ENCODE measurements around the gene GPR161.

The GPR161 gene

GRCh38 chr1:168135116-168135920 lies 1.4 kb downstream of the GPR161 start:
- 34 to 36% methylated on average over 12 of the region's 12 CpGs for WGBS, 2 experiments
- Histone ChIP-seq H3K36me3 (ENCODE audit: control insufficient read depth, insufficient read depth, low read length) (no peaks in the 10 kb centered on the region), H3K4me1 (ENCODE audit: control insufficient read depth, insufficient read depth, low read length) (peaks cover 21% of the 10 kb centered on the region), H3K27ac (ENCODE audit: insufficient read depth, low read depth, low read length, poor library complexity, severe bottlenecking) (no peak overlapping the region), H3K4me3 (ENCODE audit: insufficient read depth, low read depth, low read length) (peak overlapping the region; percentile 91), H3K9me3 (ENCODE audit: control insufficient read depth, low read length) (no peaks in the 10 kb centered on the region), H3K27me3 (ENCODE audit: control insufficient read depth, insufficient read depth, low read length, poor library complexity, severe bottlenecking) (no peaks in the 10 kb centered on the region)

- Histone ChIP-seq H3K4me1 (ENCODE audit: control insufficient read depth, insufficient read depth, low read length) (peaks cover 21% of the 10 kb centered on the region), H3K9me3 (ENCODE audit: control insufficient read depth, low read length) (no peaks in the 10 kb centered on the region), H3K27me3 (ENCODE audit: control insufficient read depth, insufficient read depth, low read length, poor library complexity, severe bottlenecking) (no peaks in the 10 kb centered on the region), H3K36me3 (ENCODE audit: control insufficient read depth, insufficient read depth, low read length) (no peaks in the 10 kb centered on the region), H3K4me3 (ENCODE audit: insufficient read depth, low read depth, low read length) (no peak overlapping the region), H3K27ac (ENCODE audit: insufficient read depth, low read depth, low read length, poor library complexity, severe bottlenecking) (no peak overlapping the region)
- WGBS, 2 experiments = 87 to 91% methylated on average over 7 of the region's 7 CpGs
Measured at GRCh38 chr1:168134642-168135041, 2.1 kb downstream of the GPR161 start.

- H3K27me3 ChIP-seq (ENCODE audit: control insufficient read depth, insufficient read depth, low read length, poor library complexity, severe bottlenecking) = no peaks in the 10 kb centered on the region
- no peaks in the 10 kb centered on the region for H3K9me3 ChIP-seq (ENCODE audit: control insufficient read depth, low read length)
- H3K4me3 ChIP-seq (ENCODE audit: insufficient read depth, low read depth, low read length) = no peak overlapping the region
- H3K36me3 ChIP-seq (ENCODE audit: control insufficient read depth, insufficient read depth, low read length) = no peaks in the 10 kb centered on the region
- H3K27ac ChIP-seq (ENCODE audit: insufficient read depth, low read depth, low read length, poor library complexity, severe bottlenecking) = no peak overlapping the region
- peaks cover 21% of the 10 kb centered on the region for H3K4me1 ChIP-seq (ENCODE audit: control insufficient read depth, insufficient read depth, low read length)
- 78 to 87% methylated on average over 1 of the region's 1 CpG for WGBS, 2 experiments
Measured at GRCh38 chr1:168134132-168134531, 2.6 kb downstream of the GPR161 start.

GRCh38 chr1:168129933-168130332 lies 6.8 kb downstream of the GPR161 start:
- Histone ChIP-seq H3K27ac (ENCODE audit: insufficient read depth, low read depth, low read length, poor library complexity, severe bottlenecking) (no peak overlapping the region), H3K4me3 (ENCODE audit: insufficient read depth, low read depth, low read length) (no peak overlapping the region), H3K9me3 (ENCODE audit: control insufficient read depth, low read length) (no peaks in the 10 kb centered on the region), H3K27me3 (ENCODE audit: control insufficient read depth, insufficient read depth, low read length, poor library complexity, severe bottlenecking) (no peaks in the 10 kb centered on the region), H3K36me3 (ENCODE audit: control insufficient read depth, insufficient read depth, low read length) (peaks cover 3% of the 10 kb centered on the region), H3K4me1 (ENCODE audit: control insufficient read depth, insufficient read depth, low read length) (peaks cover 8% of the 10 kb centered on the region)
- WGBS, 2 experiments = 88 to 93% methylated on average over 6 of the region's 6 CpGs

- Histone ChIP-seq H3K9me3 (ENCODE audit: control insufficient read depth, low read length) (no peaks in the 10 kb centered on the region), H3K27me3 (ENCODE audit: control insufficient read depth, insufficient read depth, low read length, poor library complexity, severe bottlenecking) (no peaks in the 10 kb centered on the region), H3K36me3 (ENCODE audit: control insufficient read depth, insufficient read depth, low read length) (peaks cover 10% of the 10 kb centered on the region), H3K4me1 (ENCODE audit: control insufficient read depth, insufficient read depth, low read length) (no peaks in the 10 kb centered on the region), H3K27ac (ENCODE audit: insufficient read depth, low read depth, low read length, poor library complexity, severe bottlenecking) (no peak overlapping the region), H3K4me3 (ENCODE audit: insufficient read depth, low read depth, low read length) (no peak overlapping the region)
- WGBS, 2 experiments = 95 to 96% methylated on average over 2 of the region's 2 CpGs
Measured at GRCh38 chr1:168127503-168127902, 9.2 kb downstream of the GPR161 start.

GRCh38 chr1:168125051-168125450 lies 11.7 kb downstream of the GPR161 start:
- WGBS, 2 experiments = 83 to 85% methylated on average over 1 of the region's 1 CpG
- no peak overlapping the region for H3K27ac ChIP-seq (ENCODE audit: insufficient read depth, low read depth, low read length, poor library complexity, severe bottlenecking)
- no peaks in the 10 kb centered on the region for H3K9me3 ChIP-seq (ENCODE audit: control insufficient read depth, low read length)
- H3K4me1 ChIP-seq (ENCODE audit: control insufficient read depth, insufficient read depth, low read length) = no peaks in the 10 kb centered on the region
- H3K36me3 ChIP-seq (ENCODE audit: control insufficient read depth, insufficient read depth, low read length) = peaks cover 15% of the 10 kb centered on the region
- no peaks in the 10 kb centered on the region for H3K27me3 ChIP-seq (ENCODE audit: control insufficient read depth, insufficient read depth, low read length, poor library complexity, severe bottlenecking)
- no peak overlapping the region for H3K4me3 ChIP-seq (ENCODE audit: insufficient read depth, low read depth, low read length)

- WGBS, 2 experiments = 78 to 82% methylated on average over 7 of the region's 7 CpGs
- Histone ChIP-seq H3K4me3 (ENCODE audit: insufficient read depth, low read depth, low read length) (no peak overlapping the region), H3K27ac (ENCODE audit: insufficient read depth, low read depth, low read length, poor library complexity, severe bottlenecking) (no peak overlapping the region), H3K27me3 (ENCODE audit: control insufficient read depth, insufficient read depth, low read length, poor library complexity, severe bottlenecking) (no peaks in the 10 kb centered on the region), H3K4me1 (ENCODE audit: control insufficient read depth, insufficient read depth, low read length) (no peaks in the 10 kb centered on the region), H3K9me3 (ENCODE audit: control insufficient read depth, low read length) (no peaks in the 10 kb centered on the region), H3K36me3 (ENCODE audit: control insufficient read depth, insufficient read depth, low read length) (peaks cover 13% of the 10 kb centered on the region)
Measured at GRCh38 chr1:168121401-168122011, 15.2 kb downstream of the GPR161 start.

- Histone ChIP-seq H3K36me3 (ENCODE audit: control insufficient read depth, insufficient read depth, low read length) (peaks cover 13% of the 10 kb centered on the region), H3K27me3 (ENCODE audit: control insufficient read depth, insufficient read depth, low read length, poor library complexity, severe bottlenecking) (no peaks in the 10 kb centered on the region), H3K4me3 (ENCODE audit: insufficient read depth, low read depth, low read length) (no peak overlapping the region), H3K27ac (ENCODE audit: insufficient read depth, low read depth, low read length, poor library complexity, severe bottlenecking) (no peak overlapping the region), H3K4me1 (ENCODE audit: control insufficient read depth, insufficient read depth, low read length) (no peaks in the 10 kb centered on the region), H3K9me3 (ENCODE audit: control insufficient read depth, low read length) (no peaks in the 10 kb centered on the region)
- WGBS, 2 experiments = 92 to 95% methylated on average over 4 of the region's 4 CpGs
Measured at GRCh38 chr1:168119750-168120149, 17.0 kb downstream of the GPR161 start.

- 88% methylated on average over 5 of the region's 6 CpGs for WGBS, 2 experiments
- H3K27ac ChIP-seq (ENCODE audit: insufficient read depth, low read depth, low read length, poor library complexity, severe bottlenecking) = no peak overlapping the region
Measured at GRCh38 chr1:168116327-168116799, 20.4 kb downstream of the GPR161 start.

GRCh38 chr1:168114845-168115244 lies 21.9 kb downstream of the GPR161 start:
- Histone ChIP-seq H3K27ac (ENCODE audit: insufficient read depth, low read depth, low read length, poor library complexity, severe bottlenecking) (no peak overlapping the region), H3K27me3 (ENCODE audit: control insufficient read depth, insufficient read depth, low read length, poor library complexity, severe bottlenecking) (no peaks in the 10 kb centered on the region), H3K9me3 (ENCODE audit: control insufficient read depth, low read length) (no peaks in the 10 kb centered on the region), H3K36me3 (ENCODE audit: control insufficient read depth, insufficient read depth, low read length) (peaks cover 3% of the 10 kb centered on the region), H3K4me3 (ENCODE audit: insufficient read depth, low read depth, low read length) (no peak overlapping the region), H3K4me1 (ENCODE audit: control insufficient read depth, insufficient read depth, low read length) (no peaks in the 10 kb centered on the region)
- 86 to 89% methylated on average over 6 of the region's 6 CpGs for WGBS, 2 experiments

More at GRCh38 chr1:168116327-168116799, 20.4 kb downstream of the GPR161 start:
- H3K36me3 ChIP-seq (ENCODE audit: control insufficient read depth, insufficient read depth, low read length) = peaks cover 3% of the 10 kb centered on the region
- H3K9me3 ChIP-seq (ENCODE audit: control insufficient read depth, low read length) = no peaks in the 10 kb centered on the region
- H3K4me1 ChIP-seq (ENCODE audit: control insufficient read depth, insufficient read depth, low read length) = no peaks in the 10 kb centered on the region
- no peaks in the 10 kb centered on the region for H3K27me3 ChIP-seq (ENCODE audit: control insufficient read depth, insufficient read depth, low read length, poor library complexity, severe bottlenecking)
- H3K4me3 ChIP-seq (ENCODE audit: insufficient read depth, low read depth, low read length) = no peak overlapping the region

All from ectodermal cell (in vitro differentiated cells).